ENCODE results near the gene EXOSC3.
"Not testable (repeated sequence)": the region's sequence is repeated elsewhere in the genome, so short reads cannot be mapped to it uniquely, and the experiment has no call there.

Gene EXOSC3

DNA sequence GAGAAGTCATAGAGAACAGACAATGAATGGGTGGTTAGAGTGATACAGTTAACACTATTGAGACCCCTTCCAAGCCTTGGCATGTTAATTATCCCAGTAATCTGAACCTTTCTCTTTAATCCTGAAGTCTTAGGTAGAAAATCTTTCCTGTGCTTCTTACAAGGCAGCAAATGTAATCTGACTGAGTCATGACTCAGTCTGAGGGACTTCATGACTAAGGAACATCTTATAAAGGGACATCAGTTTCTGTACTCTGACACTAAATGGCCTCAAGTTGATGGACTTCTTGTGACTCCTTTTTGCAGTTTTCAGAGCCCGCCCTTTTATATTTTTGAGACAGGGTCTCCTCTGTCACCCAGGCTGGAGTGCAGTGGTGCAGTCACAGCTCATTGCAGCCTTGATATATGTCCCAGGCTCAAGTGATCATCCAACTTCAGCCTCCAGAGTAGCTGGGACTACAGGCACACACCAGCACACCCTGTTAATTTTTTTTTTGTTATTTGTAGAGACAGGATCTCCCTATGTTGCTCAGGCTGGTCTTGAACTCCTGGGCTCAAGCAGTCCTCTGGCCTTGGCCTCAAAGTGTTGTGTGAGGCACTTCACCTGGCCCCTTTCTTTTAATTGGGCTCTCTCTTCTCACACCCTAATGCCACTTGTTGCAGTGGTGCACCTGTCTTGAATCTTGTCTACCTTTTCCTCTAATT lies 9.5 kb downstream of the EXOSC3 start:
- DNase-seq (ENCODE audit: low read depth in 2 of 2), result no peak

DNA sequence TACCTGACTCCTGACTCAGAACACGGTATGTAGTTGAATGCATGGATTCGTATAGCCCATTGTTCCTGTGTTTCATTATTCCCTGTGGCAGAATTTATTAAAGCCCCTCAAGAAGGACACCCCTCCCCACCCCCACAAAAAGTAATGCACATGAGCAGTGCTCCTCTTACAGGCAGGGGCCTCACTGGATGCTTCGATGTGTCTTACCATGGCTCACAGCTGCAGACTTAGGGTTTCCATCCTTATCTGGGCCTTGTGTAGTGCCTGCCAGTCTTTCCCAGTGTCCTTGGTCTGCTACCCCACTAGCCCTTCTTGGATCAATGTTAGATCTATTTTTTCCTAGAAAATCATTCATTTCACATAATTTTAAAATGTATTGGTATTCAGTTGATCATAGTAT lies 14.9 kb downstream of the EXOSC3 start:
- DNase-seq (ENCODE audit: low read depth in 2 of 2), result no peak

DNA sequence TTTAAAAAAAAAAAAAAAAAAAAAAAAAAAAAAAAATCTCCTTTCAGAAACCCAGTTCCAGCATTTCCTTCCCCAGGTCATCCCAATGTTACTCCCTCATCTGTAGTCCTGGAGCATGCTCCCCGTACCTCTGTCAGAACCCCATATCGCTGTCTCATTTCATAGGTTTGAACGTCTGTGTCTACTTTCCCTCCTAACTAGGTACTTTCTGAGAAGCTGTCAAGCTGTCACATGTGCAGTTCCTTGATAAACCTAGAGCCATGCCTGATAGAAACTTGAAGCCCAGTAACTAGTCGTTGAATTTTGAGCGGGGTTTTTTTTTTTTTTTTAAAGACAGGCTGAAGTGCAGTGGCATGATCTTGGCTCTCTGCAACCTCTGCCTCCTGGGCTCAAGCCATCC lies 15.6 kb downstream of the EXOSC3 start:
- DNase-seq (ENCODE audit: low read depth in 2 of 2), result no peak

DNA sequence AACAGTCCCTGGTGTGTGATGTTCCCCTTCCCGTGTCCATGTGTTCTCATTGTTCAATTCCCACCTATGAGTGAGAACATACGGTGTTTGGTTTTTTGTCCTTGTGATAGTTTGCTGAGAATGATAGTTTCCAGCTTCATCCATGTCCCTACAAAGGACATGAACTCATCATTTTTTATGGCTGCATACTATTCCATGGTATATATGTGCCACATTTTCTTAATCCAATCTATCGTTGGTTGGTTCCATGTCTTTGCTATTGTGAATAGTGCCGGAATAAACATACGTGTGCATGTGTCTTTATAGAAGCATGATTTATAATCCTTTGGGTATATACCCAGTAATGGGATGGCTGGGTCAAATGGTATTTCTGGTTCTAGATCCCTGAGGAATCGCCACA lies 19.6 kb downstream of the EXOSC3 start:
- DNase-seq (ENCODE audit: low read depth in 2 of 2), result not testable (repeated sequence)

DNA sequence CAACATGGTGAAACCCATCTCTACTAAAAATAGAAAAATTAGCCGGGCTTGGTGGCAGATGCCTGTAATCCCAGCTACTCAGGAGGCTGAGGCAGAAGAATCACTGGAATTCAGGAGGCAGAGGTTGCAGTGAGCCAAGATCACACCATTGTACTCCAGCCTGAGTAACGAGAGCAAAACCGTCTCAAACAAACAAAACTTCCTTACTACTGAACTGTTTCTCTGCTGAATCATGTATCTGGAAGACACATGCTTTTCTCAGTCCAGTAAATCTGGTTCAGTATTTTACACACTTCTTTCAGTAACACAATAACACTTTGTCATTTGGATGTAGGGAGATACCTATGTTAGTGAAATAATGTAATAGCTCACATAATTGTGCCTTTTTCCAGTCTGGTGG lies 23.4 kb downstream of the EXOSC3 start:
- DNase-seq (ENCODE audit: low read depth in 2 of 2), result no peak

DNA sequence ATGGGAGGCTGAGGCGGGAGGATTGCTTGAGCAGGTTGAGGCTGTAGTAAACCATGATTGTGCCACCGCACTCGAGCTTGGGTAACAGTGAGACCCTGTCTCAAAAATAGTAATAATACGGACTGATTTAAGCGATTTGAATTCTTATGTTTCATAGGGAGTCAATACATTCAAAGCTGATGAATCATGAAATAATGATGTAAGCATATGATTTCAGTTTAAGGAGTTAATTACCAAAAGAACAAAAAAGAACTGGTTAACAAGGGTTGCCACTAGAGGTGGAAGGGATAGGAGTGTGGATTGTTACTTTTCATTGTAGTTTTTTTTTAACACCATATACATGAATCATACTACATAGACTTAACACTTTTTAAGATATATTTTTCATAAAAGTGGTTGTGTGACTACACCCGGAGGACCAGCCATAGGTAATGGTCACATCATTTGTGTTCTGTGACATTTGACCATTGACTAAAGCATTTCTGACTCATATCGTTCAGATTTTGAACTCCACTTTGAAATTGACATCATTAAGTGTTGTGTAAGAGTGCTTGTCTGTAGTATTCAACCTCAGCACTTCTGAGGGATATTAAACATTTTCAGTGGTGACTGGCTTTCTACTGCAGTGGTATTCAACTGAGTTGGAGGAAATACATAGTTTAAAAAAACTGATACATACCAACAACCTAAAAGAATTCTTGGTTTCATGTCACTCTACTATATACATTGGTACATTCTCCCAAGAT lies 24.3 kb downstream of the EXOSC3 start:
- no peak for DNase-seq (ENCODE audit: low read depth in 2 of 2)

DNA sequence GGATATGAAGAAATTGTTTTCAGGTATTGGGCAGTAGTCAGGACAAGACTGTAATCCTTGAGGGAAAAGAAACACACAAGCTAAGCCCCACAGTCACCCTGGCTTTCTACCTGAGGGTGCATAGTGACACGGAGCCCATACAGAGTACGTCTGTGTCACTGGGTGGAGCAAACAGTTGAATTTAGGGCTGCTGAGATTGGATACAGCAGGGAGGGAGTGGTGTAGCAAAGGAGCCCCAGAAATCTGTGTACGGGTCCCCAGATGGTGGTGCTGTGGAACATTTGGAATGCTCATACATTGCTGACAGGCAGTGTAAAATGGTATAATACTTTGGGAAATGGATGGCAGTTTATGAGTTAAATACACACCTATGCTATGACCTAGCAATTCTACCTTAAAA lies 26.1 kb downstream of the EXOSC3 start:
- no peak for DNase-seq (ENCODE audit: low read depth in 2 of 2)

DNA sequence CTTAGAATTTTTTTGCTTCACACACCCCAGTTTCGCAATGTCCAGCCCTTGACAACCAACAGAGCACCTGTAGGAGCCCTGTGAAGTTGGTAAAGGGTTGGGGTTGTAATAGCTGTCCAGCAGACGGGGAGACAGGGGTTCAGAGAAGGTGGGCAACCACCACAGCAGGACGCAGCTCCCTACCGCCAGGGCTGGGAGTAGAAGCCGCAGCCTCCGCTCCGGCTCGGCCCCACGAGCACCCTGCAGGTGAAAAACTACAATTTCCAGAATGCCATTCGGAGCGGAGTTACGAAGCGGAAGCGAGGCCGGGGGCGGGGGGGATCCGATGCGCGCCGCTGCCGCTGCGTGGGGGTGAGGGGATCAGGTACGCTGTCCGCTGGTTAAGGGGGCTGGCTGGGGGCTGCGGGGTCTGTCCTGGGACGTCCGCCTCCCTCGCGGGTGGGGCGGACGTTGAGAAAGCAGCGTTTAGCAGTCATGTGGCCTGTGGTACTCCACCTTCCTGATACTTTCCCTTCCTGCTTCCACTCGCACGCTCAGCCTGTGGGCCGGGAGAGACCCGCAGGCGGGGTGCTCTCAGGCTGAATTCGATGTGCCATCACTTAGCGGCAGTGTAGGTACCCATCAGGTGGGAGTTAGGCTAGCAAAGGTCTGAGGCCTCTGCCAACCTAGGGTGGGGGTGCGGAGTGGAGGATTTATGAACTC lies 31.2 kb downstream of the EXOSC3 start, which contains the start of gene TRMT10B:
Gene TRMT10B, plus strand, starts transcription at position 317 of the 702 bp plus-strand sequence. CDS start 8,127 bp downstream, outside the sequence.
- peak; percentile 7 to 56 for DNase-seq (ENCODE audit: low read depth in 2 of 2)

DNA sequence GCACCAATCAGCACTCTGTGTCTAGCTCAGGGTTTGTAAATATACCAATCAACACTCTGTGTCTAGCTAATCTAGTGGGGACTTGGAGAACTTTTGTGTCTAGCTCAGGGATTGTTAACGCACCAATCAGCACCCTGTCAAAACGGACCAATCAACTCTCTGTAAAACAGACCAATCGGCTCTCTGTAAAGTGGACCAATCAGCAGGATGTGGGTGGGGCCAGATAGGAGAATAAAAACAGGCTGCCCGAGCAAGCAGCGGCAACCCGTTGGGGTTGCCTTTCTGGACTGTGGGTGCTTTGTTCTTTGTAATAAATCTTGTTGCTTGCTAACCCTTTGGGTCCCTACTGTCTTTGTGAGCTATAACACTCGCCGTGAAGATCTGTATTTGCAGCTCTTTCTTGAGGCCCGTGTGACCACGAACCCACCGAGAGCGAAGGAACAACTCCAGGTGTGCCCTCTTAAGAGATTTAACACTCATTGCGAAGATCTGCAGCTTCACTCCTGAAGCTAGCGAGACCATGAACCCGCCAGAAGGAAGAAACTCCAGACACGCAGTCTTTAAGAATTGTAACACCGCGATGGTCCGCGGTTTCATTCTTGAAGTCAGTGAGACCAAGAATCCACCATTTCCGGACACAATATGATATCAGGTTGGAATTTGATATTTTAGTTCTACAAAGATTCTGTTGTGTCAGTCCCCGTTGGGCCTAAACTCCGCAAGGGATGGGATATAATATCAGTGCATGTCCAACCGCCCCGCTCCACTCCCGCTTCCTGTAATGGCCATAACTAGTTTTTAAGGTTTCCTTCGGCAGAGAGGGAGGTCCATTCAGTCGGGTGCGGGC lies 32.0 kb downstream of the EXOSC3 start:
- no peak for DNase-seq (ENCODE audit: low read depth in 2 of 2)

DNA sequence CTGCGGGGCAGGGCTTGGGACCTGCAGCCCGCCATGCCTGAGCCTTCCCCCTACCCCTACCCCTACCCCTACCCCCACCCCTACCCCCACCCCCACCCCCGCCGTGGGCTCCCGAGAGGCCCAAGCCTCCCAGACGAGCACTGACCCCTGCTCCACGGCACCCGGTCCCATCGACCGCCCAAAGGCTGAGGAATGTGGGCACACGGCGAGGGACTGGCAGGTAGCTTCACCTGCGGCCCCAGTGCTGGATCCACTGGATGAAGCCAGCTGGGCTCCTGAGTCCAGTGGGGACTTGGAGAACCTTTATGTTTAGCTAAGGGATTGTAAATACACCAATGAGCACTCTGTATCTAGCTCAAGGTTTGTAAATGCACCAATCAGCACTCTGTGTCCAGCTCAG lies 32.8 kb downstream of the EXOSC3 start:
- DNase-seq (ENCODE audit: low read depth in 2 of 2), result not testable (repeated sequence)

DNA sequence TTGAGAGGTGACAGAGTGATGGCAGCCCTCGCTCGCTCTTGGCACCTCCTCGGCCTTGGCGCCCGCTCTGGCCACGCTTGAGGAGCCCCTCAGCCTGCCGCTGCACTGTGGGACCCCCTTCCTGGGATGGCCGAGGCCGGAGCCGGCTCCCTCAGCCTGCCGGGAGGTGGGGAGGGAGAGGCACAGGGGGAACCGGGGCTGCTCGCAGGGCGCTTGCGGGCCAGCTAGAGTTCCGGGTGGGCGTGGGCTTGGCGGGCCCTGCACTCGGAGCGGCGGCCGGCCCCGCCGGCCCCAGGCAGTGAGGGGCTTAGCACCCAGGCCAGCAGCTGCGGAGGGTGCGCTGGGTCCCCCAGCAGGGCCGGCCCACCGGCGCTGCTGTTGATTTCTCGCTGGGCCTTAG lies 33.2 kb downstream of the EXOSC3 start:
- not testable (repeated sequence) for DNase-seq (ENCODE audit: low read depth in 2 of 2)

DNA sequence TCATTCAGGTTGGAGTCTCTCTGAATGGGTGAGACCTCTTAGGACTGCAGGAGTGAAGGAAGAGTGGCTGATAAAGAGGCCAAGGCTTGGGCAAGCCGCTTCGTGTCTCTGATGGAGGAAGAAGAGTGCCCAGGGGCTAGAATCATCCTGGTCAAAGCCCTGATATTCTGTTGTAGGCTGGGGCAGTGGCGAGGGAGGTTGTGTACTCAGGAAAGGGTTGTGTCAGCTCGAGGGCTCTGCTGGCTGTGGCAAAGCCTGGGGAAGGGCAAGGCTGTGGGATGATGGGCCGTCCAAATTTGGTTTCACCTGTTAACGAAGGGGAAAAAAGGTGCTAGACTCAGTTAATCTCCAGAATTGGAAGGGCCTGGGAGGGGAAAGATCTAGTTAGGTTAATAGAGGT lies 33.7 kb downstream of the EXOSC3 start:
- no peak for DNase-seq (ENCODE audit: low read depth in 2 of 2)

DNA sequence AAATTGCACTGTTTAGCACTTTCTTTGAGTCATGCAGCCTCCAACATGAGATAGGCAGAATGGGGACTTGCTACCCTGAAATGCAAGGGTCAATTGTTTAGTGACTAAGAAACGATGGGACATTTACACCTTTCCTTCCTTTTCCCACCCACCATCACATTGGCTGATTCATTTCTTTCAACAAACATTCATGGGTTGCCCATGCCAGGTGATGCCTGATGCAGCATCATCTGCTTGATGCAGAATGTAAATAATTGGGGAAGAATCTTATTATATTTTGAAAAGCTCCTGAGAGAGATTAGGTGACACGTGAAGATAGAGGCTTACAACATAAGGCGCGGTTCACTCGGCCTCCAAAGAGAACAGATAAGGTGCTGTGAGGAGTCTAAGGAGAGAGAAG lies 35.7 kb downstream of the EXOSC3 start:
- DNase-seq (ENCODE audit: low read depth in 2 of 2), result no peak

DNA sequence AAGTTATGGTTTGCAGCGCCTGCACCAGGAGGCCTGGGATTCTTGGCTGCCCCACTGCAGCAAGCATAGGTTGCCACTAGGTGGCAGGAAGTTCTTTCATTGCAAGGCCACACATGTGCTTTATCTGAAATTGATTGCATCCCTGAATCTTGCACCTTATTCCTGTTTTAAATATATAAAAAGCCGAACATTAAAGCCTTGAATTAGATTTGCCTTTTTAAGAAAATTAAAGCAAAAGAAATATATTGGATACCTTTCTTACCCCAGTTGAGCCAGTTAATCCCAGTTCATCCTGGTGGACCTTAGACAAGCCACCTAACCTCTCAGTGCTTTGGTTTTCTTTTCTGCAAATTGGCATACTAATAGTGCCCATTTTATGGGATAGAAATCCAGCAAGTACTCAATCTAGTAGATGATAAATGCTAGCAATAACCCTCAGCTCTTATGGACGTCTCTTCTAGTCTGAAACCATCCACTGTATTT lies 37.6 kb downstream of the EXOSC3 start:
- peak in 1 of 2 donors; percentile 17 for DNase-seq (ENCODE audit: low read depth in 2 of 2)

DNA sequence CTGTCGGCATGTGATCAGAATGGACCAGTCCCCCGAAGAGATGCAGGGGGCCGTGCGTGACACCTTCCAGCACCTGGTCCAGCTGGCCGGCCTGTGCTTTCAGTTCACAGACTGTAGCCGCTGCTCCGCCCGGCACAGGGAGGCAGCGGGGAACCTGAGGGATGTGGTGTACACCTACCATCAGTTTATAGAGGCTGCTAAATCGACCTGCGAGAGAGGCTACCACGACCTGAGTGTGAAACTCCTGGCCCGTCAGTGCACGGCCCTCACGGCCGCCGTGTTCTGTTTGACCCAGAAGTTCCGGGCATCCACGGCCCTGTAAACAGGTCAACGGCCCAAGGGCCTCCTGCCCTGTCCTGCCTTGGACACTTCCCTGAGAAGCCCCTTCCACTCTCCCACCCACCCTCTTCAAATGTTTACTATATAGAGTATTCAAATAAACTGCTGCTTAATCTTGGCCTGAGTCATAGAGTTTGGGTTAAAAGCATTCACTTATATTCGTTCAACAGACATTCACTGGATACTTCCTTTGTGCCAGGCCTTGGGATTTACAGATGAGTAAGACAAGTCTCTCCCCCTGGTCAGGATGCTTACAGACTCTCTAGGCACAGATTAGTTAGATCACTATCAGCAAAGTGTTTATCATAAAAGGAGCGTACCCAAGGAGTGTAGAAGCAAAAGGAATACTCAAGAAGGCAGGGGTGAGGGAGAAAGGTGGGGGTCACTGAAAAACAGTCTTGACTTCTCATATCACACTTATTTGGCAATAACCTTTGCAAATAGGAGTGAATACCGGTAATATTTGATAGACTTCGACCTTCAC lies 38.2 kb downstream of the EXOSC3 start:
- DNase-seq (ENCODE audit: low read depth in 2 of 2), result no peak

DNA sequence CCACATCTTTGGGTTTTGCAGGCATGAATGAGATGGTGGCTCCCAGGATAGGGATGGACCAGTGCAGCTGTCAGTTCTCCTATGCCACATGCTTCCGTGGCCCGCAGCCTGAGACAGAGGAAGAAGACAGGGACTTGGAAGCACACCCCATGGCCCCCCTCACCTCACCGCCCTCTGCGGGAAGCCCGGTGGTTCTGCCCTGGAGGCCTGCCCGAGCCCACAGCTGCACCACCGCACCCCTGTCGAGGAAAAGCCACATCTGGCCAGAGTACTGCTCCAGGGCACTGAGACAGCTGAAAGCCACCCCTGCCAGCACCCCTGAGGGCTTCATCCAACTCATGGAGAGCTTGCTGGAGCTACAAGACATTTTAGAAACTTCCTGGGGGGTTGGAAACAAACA lies 38.9 kb downstream of the EXOSC3 start:
- DNase-seq (ENCODE audit: low read depth in 2 of 2), result no peak

DNA sequence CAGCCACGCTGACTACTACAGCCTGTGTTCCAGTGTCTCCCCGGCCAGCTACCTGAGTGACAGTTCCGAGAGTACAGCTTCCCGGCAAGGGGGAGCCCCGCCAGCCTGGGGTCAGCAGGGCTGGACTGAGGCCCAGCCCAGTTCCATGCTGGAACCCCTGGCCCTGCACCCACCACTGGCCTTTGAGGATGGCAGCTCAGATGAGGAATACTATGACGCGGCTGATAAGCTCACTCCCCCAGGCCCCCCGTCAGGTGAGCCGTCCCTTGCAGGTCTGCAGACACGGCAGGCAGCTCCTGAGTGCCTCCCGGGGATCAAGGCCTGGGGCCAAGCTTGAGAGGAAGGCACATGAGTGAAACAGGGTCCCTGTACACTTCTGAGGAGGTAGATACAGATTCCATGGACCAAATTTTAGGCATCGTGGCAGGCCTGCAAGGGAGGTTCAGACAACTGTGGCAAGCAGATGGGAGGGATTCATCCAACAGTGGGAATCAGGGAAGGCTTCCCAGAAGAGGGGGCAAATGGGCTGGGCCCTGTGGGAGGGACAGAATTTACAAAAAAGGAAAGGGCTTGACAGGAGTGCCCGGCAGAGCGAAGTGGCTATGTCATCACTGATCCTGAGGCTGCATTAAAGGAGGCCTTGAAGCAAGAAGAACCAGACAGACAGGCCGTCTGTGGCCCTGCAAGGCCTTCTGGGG lies 44.1 kb downstream of the EXOSC3 start:
- DNase-seq (ENCODE audit: low read depth in 2 of 2), result no peak

DNA sequence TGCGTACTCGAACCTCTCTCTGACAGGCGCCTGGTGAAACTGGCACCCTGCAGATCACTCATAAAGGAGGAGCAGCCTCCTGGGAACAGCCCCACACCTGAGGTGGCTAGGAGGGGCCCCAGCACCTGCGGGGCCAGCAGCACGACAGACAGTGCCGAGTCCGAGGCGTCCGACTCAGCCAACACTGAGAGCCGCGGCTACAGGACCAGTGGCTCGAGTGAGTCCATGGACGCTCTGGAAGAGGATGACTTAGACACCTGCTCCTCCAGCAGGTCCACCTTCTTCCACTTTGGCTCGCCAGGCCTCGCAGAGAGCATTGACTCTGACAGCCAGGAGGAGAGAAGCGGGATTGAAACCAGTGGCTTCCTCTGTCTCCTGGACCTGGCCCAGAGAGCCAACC lies 44.7 kb downstream of the EXOSC3 start:
- no peak for DNase-seq (ENCODE audit: low read depth in 2 of 2)

DNA sequence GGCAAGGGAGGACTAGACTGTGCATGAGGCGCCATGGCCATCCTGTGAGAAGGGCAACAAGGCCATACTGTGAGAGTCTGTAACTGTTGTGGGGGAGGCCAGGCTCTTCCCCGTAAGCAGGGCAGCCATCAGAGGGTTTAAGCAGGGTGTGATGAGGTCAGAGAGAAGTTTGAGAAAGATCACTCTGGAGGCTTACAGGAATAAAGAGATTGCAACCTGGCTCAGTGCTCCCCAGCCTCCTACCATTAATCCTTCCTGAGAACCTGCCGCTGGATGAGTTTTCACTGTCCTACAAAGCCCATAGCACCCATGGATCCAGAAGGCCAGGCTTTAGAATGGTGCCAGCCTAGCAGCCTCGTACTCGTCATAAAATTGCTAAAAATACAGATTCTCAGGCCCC lies 45.6 kb downstream of the EXOSC3 start:
- DNase-seq (ENCODE audit: low read depth in 2 of 2), result no peak

DNA sequence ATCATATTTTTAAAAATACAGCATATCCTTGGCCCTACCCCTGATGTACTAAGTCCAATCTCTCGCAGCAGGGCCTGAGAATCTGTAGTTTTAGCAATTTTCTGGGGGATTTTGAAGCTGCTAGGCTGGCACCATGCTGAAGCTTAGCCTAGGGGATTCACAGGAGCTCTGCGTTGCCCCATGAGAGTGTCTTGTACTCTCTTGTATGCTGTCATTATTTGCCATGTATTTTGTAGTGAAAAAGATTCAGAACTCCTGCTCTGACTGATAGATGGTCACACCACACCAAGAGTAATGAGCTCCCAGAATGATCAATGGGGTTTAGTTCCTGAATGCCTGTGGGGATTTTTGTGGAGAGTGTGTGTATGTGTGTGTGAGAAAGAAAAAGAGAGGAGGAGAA lies 51.9 kb downstream of the EXOSC3 start:
- no peak for DNase-seq (ENCODE audit: low read depth in 2 of 2)
